ENCODE results near the gene ISM1.

DNA sequence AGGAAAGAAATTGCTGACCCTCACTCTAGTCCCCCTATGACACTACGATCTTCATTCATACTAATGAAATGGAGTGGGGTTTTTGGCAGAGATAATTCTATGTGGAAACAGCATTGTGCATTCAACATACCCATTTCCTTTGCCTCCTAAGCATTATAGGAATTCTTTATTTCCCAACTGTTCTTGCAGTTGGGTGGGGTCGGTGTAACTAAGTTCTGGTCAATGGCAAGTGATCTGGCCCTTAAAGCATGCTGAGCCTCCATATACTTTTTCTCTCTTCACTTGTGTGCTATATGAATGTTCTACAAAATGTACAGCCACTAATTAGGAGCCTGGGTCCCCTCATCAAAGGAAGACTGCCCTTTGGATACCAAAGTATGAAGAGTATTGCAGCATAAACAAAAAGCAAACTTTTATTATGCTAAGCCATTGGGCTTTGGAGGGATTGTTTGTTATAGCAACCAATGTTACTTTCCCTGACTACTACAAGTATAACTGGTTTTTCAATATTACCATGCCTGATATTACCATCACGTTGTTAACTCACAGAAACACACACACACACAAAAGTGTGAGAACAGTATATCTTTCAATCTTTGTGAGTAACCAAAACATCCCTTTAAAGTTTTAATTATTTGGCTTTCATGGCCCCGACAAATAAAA is 9.0 kb upstream of the ISM1 start:
- TF ChIP-seq POLR2A (IDR thresholded peaks at IDR 0.05): no peak
- TF ChIP-seq, protein P1, sequence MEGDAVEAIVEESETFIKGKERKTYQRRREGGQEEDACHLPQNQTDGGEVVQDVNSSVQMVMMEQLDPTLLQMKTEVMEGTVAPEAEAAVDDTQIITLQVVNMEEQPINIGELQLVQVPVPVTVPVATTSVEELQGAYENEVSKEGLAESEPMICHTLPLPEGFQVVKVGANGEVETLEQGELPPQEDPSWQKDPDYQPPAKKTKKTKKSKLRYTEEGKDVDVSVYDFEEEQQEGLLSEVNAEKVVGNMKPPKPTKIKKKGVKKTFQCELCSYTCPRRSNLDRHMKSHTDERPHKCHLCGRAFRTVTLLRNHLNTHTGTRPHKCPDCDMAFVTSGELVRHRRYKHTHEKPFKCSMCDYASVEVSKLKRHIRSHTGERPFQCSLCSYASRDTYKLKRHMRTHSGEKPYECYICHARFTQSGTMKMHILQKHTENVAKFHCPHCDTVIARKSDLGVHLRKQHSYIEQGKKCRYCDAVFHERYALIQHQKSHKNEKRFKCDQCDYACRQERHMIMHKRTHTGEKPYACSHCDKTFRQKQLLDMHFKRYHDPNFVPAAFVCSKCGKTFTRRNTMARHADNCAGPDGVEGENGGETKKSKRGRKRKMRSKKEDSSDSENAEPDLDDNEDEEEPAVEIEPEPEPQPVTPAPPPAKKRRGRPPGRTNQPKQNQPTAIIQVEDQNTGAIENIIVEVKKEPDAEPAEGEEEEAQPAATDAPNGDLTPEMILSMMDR (IDR thresholded peaks at IDR 0.05): no peak
